ENCODE results near the gene CPNE6. TPM values are rescaled to one million over a fixed set of nuclear protein-coding genes. Genes with fewer than 3 reads are reported as not detected.

The CPNE6 gene
- total and polyA plus RNA-seq, 4 experiments from 2014 or later: 0.04 TPM; not detected in 3

Other genes starting within 250 kb of the CPNE6 start
- 10 to 100 TPM; 14.7 to 15.5 TPM for gene DHRS4, start 117.8 kb upstream of the CPNE6 start, total RNA-seq
- 10 to 100 TPM; 32.5 to 36.2 TPM for gene DHRS4, start 117.8 kb upstream of the CPNE6 start, polyA plus RNA-seq
- 10 to 100 TPM; 13.3 to 16.8 TPM for gene DHRS4L2, start 82.6 kb upstream of the CPNE6 start, total RNA-seq
- 10 to 100 TPM; 18.6 to 19.6 TPM for gene DHRS4L2, start 82.6 kb upstream of the CPNE6 start, polyA plus RNA-seq
- under 1 TPM; 0.15 to 0.22 TPM for gene CARMIL3, start 19.6 kb upstream of the CPNE6 start, total RNA-seq
- not detected for gene CARMIL3, start 19.6 kb upstream of the CPNE6 start, polyA plus RNA-seq
- gene PCK2, start 22.7 kb downstream of the CPNE6 start, total RNA-seq: 10 to 100 TPM; 18.3 to 21.4 TPM
- gene PCK2, start 22.7 kb downstream of the CPNE6 start, polyA plus RNA-seq: 10 to 100 TPM; 11.0 to 15.5 TPM
- gene DCAF11, start 43.2 kb downstream of the CPNE6 start, total RNA-seq: 10 to 100 TPM; 71.5 to 75.8 TPM
- 10 to 100 TPM; 75.1 to 93.4 TPM for gene DCAF11, start 43.2 kb downstream of the CPNE6 start, polyA plus RNA-seq
- gene NRL, start 43.4 kb downstream of the CPNE6 start, total RNA-seq: 1 to 10 TPM; 2.9 to 4.5 TPM
- gene NRL, start 43.4 kb downstream of the CPNE6 start, polyA plus RNA-seq: 1 to 10 TPM; 1.4 to 1.6 TPM
- 1 to 10 TPM; 3.2 to 4.2 TPM for gene FITM1, start 59.1 kb downstream of the CPNE6 start, total RNA-seq
- under 1 TPM; 0.69 to 0.81 TPM for gene FITM1, start 59.1 kb downstream of the CPNE6 start, polyA plus RNA-seq
- gene PSME1, start 64.6 kb downstream of the CPNE6 start, total RNA-seq: 100 to 1,000 TPM; 257 to 273 TPM
- 1,000 to 10,000 TPM in 1 of 2 donors, 100 to 1,000 TPM in 1; 976 to 1,008 TPM for gene PSME1, start 64.6 kb downstream of the CPNE6 start, polyA plus RNA-seq
- 10 to 100 TPM; 33.0 to 33.9 TPM for gene EMC9, start 70.0 kb downstream of the CPNE6 start, total RNA-seq
- 10 to 100 TPM; 11.4 to 13.6 TPM for gene EMC9, start 70.0 kb downstream of the CPNE6 start, polyA plus RNA-seq
- 100 to 1,000 TPM; 143 to 150 TPM for gene PSME2, start 75.0 kb downstream of the CPNE6 start, total RNA-seq
- 100 to 1,000 TPM; 511 to 815 TPM for gene PSME2, start 75.0 kb downstream of the CPNE6 start, polyA plus RNA-seq
- 100 to 1,000 TPM; 108 to 113 TPM for gene RNF31, start 75.9 kb downstream of the CPNE6 start, total RNA-seq
- gene RNF31, start 75.9 kb downstream of the CPNE6 start, polyA plus RNA-seq: 10 to 100 TPM; 44.3 to 75.7 TPM
- 100 to 1,000 TPM; 154 to 157 TPM for gene IRF9, start 89.7 kb downstream of the CPNE6 start, total RNA-seq
- 100 to 1,000 TPM in 1 of 2 donors, 10 to 100 TPM in 1; 59.3 to 121 TPM for gene IRF9, start 89.7 kb downstream of the CPNE6 start, polyA plus RNA-seq
- gene REC8, start 100.5 kb downstream of the CPNE6 start, total RNA-seq: 10 to 100 TPM; 27.7 to 30.5 TPM
- 1 to 10 TPM; 2.8 to 9.8 TPM for gene REC8, start 100.5 kb downstream of the CPNE6 start, polyA plus RNA-seq
- 10 to 100 TPM; 22.4 to 30.2 TPM for gene IPO4, start 117.3 kb downstream of the CPNE6 start, total RNA-seq
- 10 to 100 TPM; 19.8 to 20.2 TPM for gene IPO4, start 117.3 kb downstream of the CPNE6 start, polyA plus RNA-seq
- gene TM9SF1, start 123.9 kb downstream of the CPNE6 start, total RNA-seq: 10 to 100 TPM; 24.1 to 26.3 TPM
- 10 to 100 TPM; 38.4 to 40.6 TPM for gene TM9SF1, start 123.9 kb downstream of the CPNE6 start, polyA plus RNA-seq
- gene TSSK4, start 134.1 kb downstream of the CPNE6 start, total RNA-seq: 1 to 10 TPM; 1.2 to 1.9 TPM
- gene TSSK4, start 134.1 kb downstream of the CPNE6 start, polyA plus RNA-seq: 1 to 10 TPM in 1 of 2 donors, under 1 TPM in 1; 0.47 to 1.3 TPM
- 100 to 1,000 TPM in 1 of 2 experiments, 10 to 100 TPM in 1; 99.3 to 101 TPM for gene CHMP4A, start 141.9 kb downstream of the CPNE6 start, total RNA-seq
- 100 to 1,000 TPM; 164 to 194 TPM for gene CHMP4A, start 141.9 kb downstream of the CPNE6 start, polyA plus RNA-seq
- 10 to 100 TPM; 12.5 to 15.3 TPM for gene MDP1, start 144.5 kb downstream of the CPNE6 start, total RNA-seq
- gene MDP1, start 144.5 kb downstream of the CPNE6 start, polyA plus RNA-seq: 10 to 100 TPM; 27.3 to 28.1 TPM
- 100 to 1,000 TPM; 116 to 127 TPM for gene NEDD8, start 160.8 kb downstream of the CPNE6 start, total RNA-seq
- 100 to 1,000 TPM; 351 to 425 TPM for gene NEDD8, start 160.8 kb downstream of the CPNE6 start, polyA plus RNA-seq
- 10 to 100 TPM; 91.0 to 95.8 TPM for gene GMPR2, start 161.4 kb downstream of the CPNE6 start, total RNA-seq
- gene GMPR2, start 161.4 kb downstream of the CPNE6 start, polyA plus RNA-seq: 100 to 1,000 TPM; 103 to 116 TPM
- 100 to 1,000 TPM; 131 to 132 TPM for gene TINF2, start 171.1 kb downstream of the CPNE6 start, total RNA-seq
- 100 to 1,000 TPM; 151 to 169 TPM for gene TINF2, start 171.1 kb downstream of the CPNE6 start, polyA plus RNA-seq
- gene TGM1, start 191.6 kb downstream of the CPNE6 start, total RNA-seq: 10 to 100 TPM; 11.0 to 16.1 TPM
- under 1 TPM; 0.11 to 0.12 TPM for gene TGM1, start 191.6 kb downstream of the CPNE6 start, polyA plus RNA-seq
- gene RABGGTA, start 200.0 kb downstream of the CPNE6 start, total RNA-seq: 10 to 100 TPM; 55.6 to 62.5 TPM
- 10 to 100 TPM; 22.9 to 32.5 TPM for gene RABGGTA, start 200.0 kb downstream of the CPNE6 start, polyA plus RNA-seq
- gene DHRS1, start 228.2 kb downstream of the CPNE6 start, total RNA-seq: 10 to 100 TPM; 37.6 to 38.6 TPM
- 10 to 100 TPM; 31.4 to 32.9 TPM for gene DHRS1, start 228.2 kb downstream of the CPNE6 start, polyA plus RNA-seq
- 10 to 100 TPM; 23.1 to 28.1 TPM for gene NOP9, start 228.3 kb downstream of the CPNE6 start, total RNA-seq
- 1 to 10 TPM in 1 of 2 donors, under 1 TPM in 1; 0.83 to 1.6 TPM for gene NOP9, start 228.3 kb downstream of the CPNE6 start, polyA plus RNA-seq
- gene CIDEB, start 236.4 kb downstream of the CPNE6 start, total RNA-seq: 10 to 100 TPM; 22.3 to 26.0 TPM
- 10 to 100 TPM; 17.2 to 24.3 TPM for gene CIDEB, start 236.4 kb downstream of the CPNE6 start, polyA plus RNA-seq
- gene LTB4R2, start 238.6 kb downstream of the CPNE6 start, total RNA-seq: 10 to 100 TPM; 18.0 to 18.8 TPM
- 1 to 10 TPM; 2.3 to 3.2 TPM for gene LTB4R2, start 238.6 kb downstream of the CPNE6 start, polyA plus RNA-seq
- 10 to 100 TPM; 19.5 to 20.0 TPM for gene LTB4R, start 239.9 kb downstream of the CPNE6 start, total RNA-seq
- 10 to 100 TPM in 1 of 2 donors, 1 to 10 TPM in 1; 9.6 to 10.6 TPM for gene LTB4R, start 239.9 kb downstream of the CPNE6 start, polyA plus RNA-seq